CD14-positive monocyte (primary cell): ENCODE results near the gene UBE2E3. TPM values are rescaled to one million over a fixed set of nuclear protein-coding genes. Genes with fewer than 3 reads are reported as not detected.

ENCODE experiments used
- DNase-seq, 3 donors: peaks; one replicate each; pipeline ENCODE4 v3.0.0-alpha.2; 2011 to 2022
- H2AFZ ChIP-seq: 2 replicates; pipeline ENCODE4 v1.6.0; 2012; ENCODE audit warnings: mild to moderate bottlenecking, low read depth, low read length, inconsistent platforms; ENCODE audit not compliant: insufficient read depth, poor library complexity, severe bottlenecking
- H3K27ac ChIP-seq, 2 donors: 1 replicate in 1 of 2; 2 replicates in 1 of 2; pipeline ENCODE4 v1.5.1; 2012 to 2013; ENCODE audit warnings: low read length in 2 of 2, control low read depth in 1 of 2, inconsistent platforms in 1 of 2, low read depth in 1 of 2, mild to moderate bottlenecking in 1 of 2
- H3K27me3 ChIP-seq, 2 donors: one replicate each; pipeline versions ENCODE4 v1.6.0 to v1.6.1; 2011 to 2013; ENCODE audit warnings: low read length in 2 of 2; ENCODE audit not compliant: control insufficient read depth in 2 of 2, insufficient read depth in 2 of 2
- H3K36me3 ChIP-seq, 2 donors: replicated peaks in 1 of 2; 1 replicate in 1 of 2; 2 replicates in 1 of 2; pipeline versions ENCODE4 v1.5.1 to v1.6.1; 2012 to 2013; ENCODE audit warnings: low read length in 2 of 2, control low read depth in 1 of 2, inconsistent platforms in 1 of 2, mild to moderate bottlenecking in 1 of 2; ENCODE audit not compliant: insufficient read depth in 2 of 2, control insufficient read depth in 1 of 2
- H3K4me1 ChIP-seq, 2 donors: 1 replicate in 1 of 2; 2 replicates in 1 of 2; pipeline versions ENCODE4 v1.5.1 to v1.6.1; 2012 to 2013; ENCODE audit warnings: low read length in 2 of 2, control low read depth in 1 of 2, inconsistent platforms in 1 of 2, mild to moderate bottlenecking in 1 of 2, moderate library complexity in 1 of 2; ENCODE audit not compliant: insufficient read depth in 2 of 2, control insufficient read depth in 1 of 2
- H3K4me2 ChIP-seq: replicated peaks from 2 replicates; pipeline ENCODE3; 2012; ENCODE audit warnings: low read length, moderate library complexity, mild to moderate bottlenecking; ENCODE audit not compliant: poor library complexity, severe bottlenecking; ENCODE audit errors: extremely low read depth
- H3K4me3 ChIP-seq, 3 experiments: fragments of 200-600 bp in 1 of 3; sonication (generic) in 1 of 3; replicated peaks in 1 of 3; 1 replicate in 2 of 3; 2 replicates in 1 of 3; pipeline ENCODE4 v1.5.1; 2011 to 2013; ENCODE audit warnings: low read length in 3 of 3, mild to moderate bottlenecking in 3 of 3, control low read depth in 2 of 3, low read depth in 2 of 3, inconsistent platforms in 1 of 3, moderate library complexity in 1 of 3
- H3K79me2 ChIP-seq: 2 replicates; pipeline ENCODE4 v1.6.0; 2012; ENCODE audit warnings: mild to moderate bottlenecking, control low read depth, inconsistent platforms, low read length, moderate library complexity; ENCODE audit not compliant: insufficient read depth
- H3K9ac ChIP-seq: 2 replicates; pipeline ENCODE4 v1.6.0; 2017; ENCODE audit warnings: low read length, mild to moderate bottlenecking; ENCODE audit not compliant: insufficient read depth, poor library complexity, severe bottlenecking
- H3K9me3 ChIP-seq, 2 donors: replicated peaks in 1 of 2; 1 replicate in 1 of 2; 2 replicates in 1 of 2; pipeline versions ENCODE4 v1.5.1 to v1.6.1; 2012 to 2013; ENCODE audit warnings: low read length in 2 of 2, control low read depth in 1 of 2; ENCODE audit not compliant: control insufficient read depth in 1 of 2, insufficient read depth in 1 of 2
- H4K20me1 ChIP-seq: 2 replicates; pipeline ENCODE4 v1.6.0; 2012; ENCODE audit warnings: mild to moderate bottlenecking, low read length, control low read depth, moderate library complexity; ENCODE audit not compliant: insufficient read depth
- H3K27ac Mint-ChIP-seq, 7 donors: one replicate each; pipeline ENCODE4 v1.8.0; 2020; ENCODE audit warnings: mild to moderate bottlenecking in 7 of 7, mixed read lengths in 7 of 7, moderate library complexity in 6 of 7, inconsistent platforms in 2 of 7
- H3K27me3 Mint-ChIP-seq, 3 donors: one replicate each; pipeline ENCODE4 v1.8.0; 2021 to 2022; ENCODE audit warnings: low read depth in 3 of 3, mild to moderate bottlenecking in 3 of 3, mixed read lengths in 3 of 3, moderate library complexity in 3 of 3, inconsistent platforms in 1 of 3
- H3K36me3 Mint-ChIP-seq, 2 donors: one replicate each; pipeline ENCODE4 v1.8.0; 2020; ENCODE audit warnings: mixed read lengths in 2 of 2, inconsistent platforms in 1 of 2, mild to moderate bottlenecking in 1 of 2
- H3K4me1 Mint-ChIP-seq: one replicate; pipeline ENCODE4 v1.8.0; 2020; ENCODE audit warnings: mild to moderate bottlenecking, mixed read lengths
- H3K4me3 Mint-ChIP-seq, 2 donors: one replicate each; pipeline ENCODE4 v1.8.0; 2020; ENCODE audit warnings: mild to moderate bottlenecking in 2 of 2, mixed read lengths in 2 of 2, moderate library complexity in 1 of 2
- H3K9me3 Mint-ChIP-seq, 7 donors: one replicate each; pipeline ENCODE4 v1.8.0; 2020 to 2022; ENCODE audit warnings: mixed read lengths in 7 of 7, mild to moderate bottlenecking in 6 of 7, moderate library complexity in 6 of 7, inconsistent platforms in 2 of 7
- CTCF ChIP-seq: fragments of 200-600 bp; IDR thresholded peaks from one replicate; pipeline ENCODE4 v1.8.0; 2022; ENCODE audit warnings: antibody characterized with exemption, mild to moderate bottlenecking
- WGBS: methylation state at CpG from one replicate; pipeline ENCODE4 v1.1.5; 2013; ENCODE audit warnings: missing lambda C conversion rate; ENCODE audit not compliant: insufficient coverage; 5-methylcytosine and 5-hydroxymethylcytosine counted together
- intact Hi-C, 2 donors: fragments of 100-400 bp; cut with micrococcal nuclease; formaldehyde crosslinking; loops; one replicate each; pipeline versions ENCODE4 v1.15.0 to v1.15.1; 2023
- polyA plus RNA-seq, 3 donors: library from polyadenylated mRNA; depleted of rRNA in 1 of 3; unstranded in 2 of 3; stranded (reverse) in 1 of 3; fragments of 300-500 nt in 2 of 3; fragments of >200 nt in 1 of 3; fragmentation: Illumina TruSeq in 2 of 3; gene quantifications; 1 replicate in 2 of 3; 2 replicates in 1 of 3; pipeline ENCODE4 v1.2.3, GENCODE V29; 2012 to 2021

The UBE2E3 gene
- polyA plus RNA-seq, 3 donors, result 45.9 to 67.5 (median 52.1) TPM

- peaks cover 7% of the 10 kb centered on the region for H4K20me1 ChIP-seq
- Mint-ChIP-seq H3K36me3 (peaks cover 35 to 41% of the 10 kb centered on the region in 2 donors), H3K9me3 (no peaks in the 10 kb centered on the region), H3K27me3 (no peaks in the 10 kb centered on the region), H3K4me1 (peaks cover 2% of the 10 kb centered on the region), H3K4me3 (no peak overlapping the region), H3K27ac (no peak overlapping the region)
- no peak for DNase-seq
- no peak overlapping the region for H3K4me3 ChIP-seq
- no peak overlapping the region for H3K9ac ChIP-seq
- intact Hi-C loops, result no loop called here
- peaks cover 14% of the 10 kb centered on the region for H3K79me2 ChIP-seq
- H3K27me3 ChIP-seq, result no peaks in the 10 kb centered on the region
- H3K36me3 ChIP-seq, result peaks cover 11 to 48% of the 10 kb centered on the region in 2 donors
- H3K27ac ChIP-seq, result no peak overlapping the region
- no CpG with 5 or more reads among the region's 1 CpG for WGBS
- no peak for TF ChIP-seq CTCF
- H3K4me1 ChIP-seq, result no peaks in the 10 kb centered on the region
- no peak overlapping the region for H2AFZ ChIP-seq
- no peak overlapping the region for H3K4me2 ChIP-seq
- no peaks in the 10 kb centered on the region for H3K9me3 ChIP-seq
Measured at GRCh38 chr2:180990794-180991193, 10.4 kb downstream of the UBE2E3 start.

- no peaks in the 10 kb centered on the region for H3K27me3 Mint-ChIP-seq
- peaks cover 30 to 43% of the 10 kb centered on the region in 2 donors for H3K36me3 Mint-ChIP-seq
- no peak for DNase-seq
Measured at GRCh38 chr2:180991361-180991760, 11.0 kb downstream of the UBE2E3 start.

More at GRCh38 chr2:180991361-180991760, 11.0 kb downstream of the UBE2E3 start:
- H2AFZ ChIP-seq, result no peak overlapping the region
- Mint-ChIP-seq H3K4me3 (no peak overlapping the region), H3K4me1 (no peaks in the 10 kb centered on the region), H3K27ac (no peak overlapping the region), H3K9me3 (no peaks in the 10 kb centered on the region)
- no CpG with 5 or more reads among the region's 3 CpGs for WGBS
- H3K79me2 ChIP-seq, result peaks cover 14% of the 10 kb centered on the region
- no peak overlapping the region for H3K4me2 ChIP-seq
- H3K4me3 ChIP-seq, result no peak overlapping the region
- intact Hi-C loops, result no loop called here
- H3K9me3 ChIP-seq, result no peaks in the 10 kb centered on the region
- no peak overlapping the region for H3K27ac ChIP-seq
- H3K27me3 ChIP-seq, result no peaks in the 10 kb centered on the region
- TF ChIP-seq CTCF, result no peak
- peaks cover 7% of the 10 kb centered on the region for H4K20me1 ChIP-seq
- H3K36me3 ChIP-seq, result peaks cover 11 to 48% of the 10 kb centered on the region in 2 donors
- H3K9ac ChIP-seq, result no peak overlapping the region
- H3K4me1 ChIP-seq, result no peaks in the 10 kb centered on the region
